HS-27A (cell line): ENCODE results near the gene RASA1.
"Not testable (repeated sequence)": the region's sequence is repeated elsewhere in the genome, so short reads cannot be mapped to it uniquely, and the experiment has no call there.

Experiments
- DNase-seq: peaks from one replicate; pipeline ENCODE4 v3.0.0-alpha.2; 2012; ENCODE audit warnings: low read depth, missing footprints

The RASA1 gene

GRCh38 chr5:87267574-87268125 lies at the start of gene RASA1:
Gene RASA1, plus strand, starts transcription at chr5:87267883. Its CDS starts 569 bp downstream, at chr5:87268452.
- DNase-seq = peak; percentile 68

- no peak for DNase-seq
These were observed 37.9 kb upstream of the RASA1 start for GRCh38 chr5:87229780-87230179.

GRCh38 chr5:87231037-87231808 lies 36.5 kb upstream of the RASA1 start:
- DNase-seq = no peak

GRCh38 chr5:87233143-87233542 lies 34.5 kb upstream of the RASA1 start:
- DNase-seq = no peak

GRCh38 chr5:87241555-87241954 lies 26.1 kb upstream of the RASA1 start:
- no peak for DNase-seq

- no peak for DNase-seq
These were observed 25.4 kb upstream of the RASA1 start for GRCh38 chr5:87242242-87242641.

- no peak for DNase-seq
These were observed 24.4 kb upstream of the RASA1 start for GRCh38 chr5:87243161-87243844.

- no peak for DNase-seq
These were observed 22.2 kb upstream of the RASA1 start for GRCh38 chr5:87245451-87245850.

- DNase-seq = no peak
These were observed 21.6 kb upstream of the RASA1 start for GRCh38 chr5:87246061-87246460.

GRCh38 chr5:87252283-87252605 lies 15.4 kb upstream of the RASA1 start:
- no peak for DNase-seq

GRCh38 chr5:87254035-87254434 lies 13.6 kb upstream of the RASA1 start:
- no peak for DNase-seq

GRCh38 chr5:87258507-87258906 lies 9.2 kb upstream of the RASA1 start:
- no peak for DNase-seq

GRCh38 chr5:87260604-87261192 lies 7.0 kb upstream of the RASA1 start:
- DNase-seq = no peak

GRCh38 chr5:87263498-87263897 lies 4.2 kb upstream of the RASA1 start:
- DNase-seq = no peak

GRCh38 chr5:87266914-87267573 lies 639 bp upstream of the RASA1 start:
- DNase-seq = no peak

GRCh38 chr5:87268126-87268969 lies 665 bp downstream of the RASA1 start:
- peak; percentile 24 for DNase-seq

- no peak for DNase-seq
These were observed 1.3 kb downstream of the RASA1 start for GRCh38 chr5:87268970-87269377.

GRCh38 chr5:87270888-87271287 lies 3.2 kb downstream of the RASA1 start:
- not testable (repeated sequence) for DNase-seq

- no peak for DNase-seq
These were observed 9.0 kb downstream of the RASA1 start for GRCh38 chr5:87276655-87277054.

- no peak for DNase-seq
These were observed 9.7 kb downstream of the RASA1 start for GRCh38 chr5:87277279-87277835.

GRCh38 chr5:87278590-87279100 lies 11.0 kb downstream of the RASA1 start:
- DNase-seq = no peak
